Hippocampal formation (tissue), 2 donors: Measurements from ENCODE around the gene ONECUT2.

Experiments used
- DNase-seq, 2 donors: peaks; one replicate each; lab custom pipeline; 2025; lab: John Stamatoyannopoulos, UW

ONECUT2 gene

DNA sequence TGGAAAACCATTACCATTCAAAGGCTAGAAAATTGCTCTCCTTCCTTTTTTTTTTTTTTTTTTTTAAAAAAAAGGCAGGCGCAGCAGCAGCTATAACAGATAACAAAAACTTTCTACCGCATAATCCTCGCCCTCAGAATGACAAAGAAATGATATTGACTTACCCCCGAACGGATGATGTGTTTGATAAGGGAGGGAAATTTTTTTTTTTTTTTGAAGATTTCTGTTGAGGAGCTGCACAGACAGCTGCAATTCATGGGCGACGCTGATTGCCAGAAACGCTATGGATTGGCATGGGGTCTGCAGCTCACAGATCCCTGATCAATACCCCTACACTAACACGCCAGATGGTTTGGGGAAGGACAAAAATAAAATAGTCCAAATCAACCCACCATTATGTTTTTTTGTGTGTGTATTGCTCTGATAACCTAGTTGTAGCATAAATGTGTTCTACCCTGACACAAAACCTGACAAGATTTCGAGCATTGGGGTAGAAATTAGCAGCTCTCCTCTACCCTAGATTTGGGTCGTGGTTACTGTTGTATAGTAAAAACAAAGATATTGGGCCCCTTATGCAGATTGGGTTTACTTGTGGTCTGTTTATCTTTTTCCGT is 3.6 kb upstream of the ONECUT2 start:
- DNase-seq: no peak

DNA sequence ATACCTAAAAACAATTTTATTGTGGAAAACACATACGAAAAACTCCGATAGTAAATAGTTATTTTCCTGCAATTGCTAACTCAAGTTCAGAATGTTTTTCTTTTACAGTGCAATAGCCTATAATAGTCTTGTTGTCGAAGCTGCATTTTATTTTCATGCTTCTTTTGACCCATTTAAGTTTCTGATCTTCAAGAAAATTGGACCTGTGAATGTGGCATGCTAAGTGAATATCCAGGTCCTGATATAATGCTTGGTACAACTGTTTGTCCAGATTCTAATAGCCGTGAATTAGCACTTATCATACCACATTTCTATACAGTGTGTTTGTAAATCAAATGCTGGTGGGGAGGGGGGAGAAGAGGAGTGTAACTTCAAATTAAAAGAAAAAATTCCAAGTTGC is 3.0 kb upstream of the ONECUT2 start:
- DNase-seq: no peak

- no peak for DNase-seq
Observed at GRCh38 chr18:57432751-57433400, 2.3 kb upstream of the ONECUT2 start.

DNA sequence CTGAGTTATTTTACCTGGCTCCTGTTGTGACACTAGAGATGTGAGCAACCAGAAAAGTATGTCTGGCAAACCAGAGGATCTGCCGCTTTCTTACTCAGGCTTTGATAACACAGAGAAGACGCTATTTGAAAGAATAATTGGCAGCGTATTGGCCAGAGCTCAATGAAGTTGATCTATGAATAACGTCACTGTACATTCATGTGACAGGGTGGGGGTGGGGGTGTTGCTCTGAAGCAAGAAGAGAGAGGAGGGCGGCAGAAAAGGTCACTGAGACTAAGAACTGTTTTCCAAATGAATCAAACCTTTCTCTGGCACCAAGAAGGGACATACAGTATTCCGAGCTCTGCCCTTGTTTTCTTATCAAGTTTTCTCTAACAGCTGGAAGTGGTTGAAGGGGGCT is 1.7 kb upstream of the ONECUT2 start:
- DNase-seq: no peak

DNA sequence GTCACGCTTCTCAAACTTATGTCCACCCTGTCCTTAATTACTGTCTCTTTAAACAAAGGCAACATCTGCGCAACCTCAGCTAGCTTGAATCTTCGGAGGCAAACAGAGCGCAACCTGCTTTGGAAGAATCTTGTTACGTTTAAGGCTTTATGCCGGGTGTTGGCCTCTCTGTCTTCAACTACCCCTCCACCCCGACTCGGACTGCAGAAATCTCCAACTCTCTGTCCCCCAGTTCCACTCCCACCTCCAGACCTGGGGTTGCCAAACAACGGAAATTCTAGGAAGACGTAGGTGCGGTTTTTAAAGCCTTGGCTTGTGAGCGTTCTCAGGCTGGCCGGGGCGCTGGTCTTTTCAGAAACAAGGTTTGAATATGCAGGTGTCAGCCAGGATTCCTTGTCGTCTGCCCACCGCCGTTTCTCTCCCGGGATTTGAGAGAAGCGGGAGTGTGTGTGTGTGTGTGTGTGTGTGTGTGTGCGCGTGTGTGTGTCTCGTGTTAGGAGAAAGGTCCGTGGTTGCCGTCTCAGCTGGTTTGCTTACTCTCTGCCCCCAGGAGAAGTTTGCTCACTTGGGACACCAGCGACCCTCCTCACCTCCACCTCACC is 1.1 kb upstream of the ONECUT2 start:
- no peak for DNase-seq

- DNase-seq: no peak
Observed at GRCh38 chr18:57435846-57436190, 644 bp downstream of the ONECUT2 start.

DNA sequence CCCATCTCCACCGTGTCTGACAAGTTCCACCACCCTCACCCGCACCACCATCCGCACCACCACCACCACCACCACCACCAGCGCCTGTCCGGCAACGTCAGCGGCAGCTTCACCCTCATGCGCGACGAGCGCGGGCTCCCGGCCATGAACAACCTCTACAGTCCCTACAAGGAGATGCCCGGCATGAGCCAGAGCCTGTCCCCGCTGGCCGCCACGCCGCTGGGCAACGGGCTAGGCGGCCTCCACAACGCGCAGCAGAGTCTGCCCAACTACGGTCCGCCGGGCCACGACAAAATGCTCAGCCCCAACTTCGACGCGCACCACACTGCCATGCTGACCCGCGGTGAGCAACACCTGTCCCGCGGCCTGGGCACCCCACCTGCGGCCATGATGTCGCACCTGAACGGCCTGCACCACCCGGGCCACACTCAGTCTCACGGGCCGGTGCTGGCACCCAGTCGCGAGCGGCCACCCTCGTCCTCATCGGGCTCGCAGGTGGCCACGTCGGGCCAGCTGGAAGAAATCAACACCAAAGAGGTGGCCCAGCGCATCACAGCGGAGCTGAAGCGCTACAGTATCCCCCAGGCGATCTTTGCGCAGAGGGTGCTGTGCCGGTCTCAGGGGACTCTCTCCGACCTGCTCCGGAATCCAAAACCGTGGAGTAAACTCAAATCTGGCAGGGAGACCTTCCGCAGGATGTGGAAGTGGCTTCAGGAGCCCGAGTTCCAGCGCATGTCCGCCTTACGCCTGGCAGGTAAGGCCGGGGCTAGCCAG is 1.2 kb downstream of the ONECUT2 start:
- no peak for DNase-seq

- no peak for DNase-seq
Observed at GRCh38 chr18:57436965-57437333, 1.8 kb downstream of the ONECUT2 start.

DNA sequence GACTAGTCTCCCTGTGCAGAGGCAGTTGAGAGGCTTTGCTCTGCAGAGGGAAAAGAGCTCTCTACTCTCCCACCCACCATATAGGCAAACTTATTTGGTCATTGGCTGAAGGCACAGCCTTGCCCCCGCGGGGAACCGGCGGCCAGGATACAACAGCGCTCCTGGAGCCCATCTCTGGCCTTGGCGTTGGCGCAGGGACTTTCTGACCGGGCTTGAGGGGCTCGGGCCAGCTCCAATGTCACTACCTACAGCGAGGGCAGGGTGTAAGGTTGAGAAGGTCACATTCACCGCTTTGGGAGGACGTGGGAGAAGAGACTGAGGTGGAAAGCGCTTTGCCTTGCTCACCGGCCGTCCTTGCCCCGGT is 2.2 kb downstream of the ONECUT2 start:
- no peak for DNase-seq

DNA sequence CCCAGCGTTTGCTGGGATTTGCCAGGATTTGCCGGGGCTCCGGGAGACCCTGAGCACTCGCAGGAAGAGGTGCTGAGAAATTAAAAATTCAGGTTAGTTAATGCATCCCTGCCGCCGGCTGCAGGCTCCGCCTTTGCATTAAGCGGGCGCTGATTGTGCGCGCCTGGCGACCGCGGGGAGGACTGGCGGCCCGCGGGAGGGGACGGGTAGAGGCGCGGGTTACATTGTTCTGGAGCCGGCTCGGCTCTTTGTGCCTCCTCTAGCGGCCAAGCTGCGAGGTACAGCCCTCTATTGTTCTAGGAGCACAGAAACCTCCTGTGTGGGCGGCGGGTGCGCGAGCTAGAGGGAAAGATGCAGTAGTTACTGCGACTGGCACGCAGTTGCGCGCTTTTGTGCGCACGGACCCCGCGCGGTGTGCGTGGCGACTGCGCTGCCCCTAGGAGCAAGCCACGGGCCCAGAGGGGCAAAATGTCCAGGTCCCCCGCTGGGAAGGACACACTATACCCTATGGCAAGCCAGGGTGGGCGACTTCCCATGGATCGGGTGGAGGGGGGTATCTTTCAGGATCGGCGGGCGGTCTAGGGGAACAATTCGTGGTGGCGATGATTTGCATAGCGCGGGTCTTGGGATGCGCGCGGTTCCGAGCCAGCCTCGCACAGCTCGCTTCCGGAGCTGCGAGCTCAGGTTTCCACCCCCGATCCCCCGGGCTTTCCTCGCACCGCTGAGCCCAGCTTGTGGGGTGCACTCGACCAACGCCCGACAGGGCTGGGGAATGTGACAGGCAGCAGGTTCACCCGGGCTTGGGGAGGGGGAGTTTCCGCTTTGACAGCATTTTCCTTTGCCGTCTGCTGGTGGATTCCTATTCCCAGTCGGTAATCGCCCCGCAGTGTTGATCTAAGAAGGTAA is 2.8 kb downstream of the ONECUT2 start:
- DNase-seq: peak; percentile 26 to 34

DNA sequence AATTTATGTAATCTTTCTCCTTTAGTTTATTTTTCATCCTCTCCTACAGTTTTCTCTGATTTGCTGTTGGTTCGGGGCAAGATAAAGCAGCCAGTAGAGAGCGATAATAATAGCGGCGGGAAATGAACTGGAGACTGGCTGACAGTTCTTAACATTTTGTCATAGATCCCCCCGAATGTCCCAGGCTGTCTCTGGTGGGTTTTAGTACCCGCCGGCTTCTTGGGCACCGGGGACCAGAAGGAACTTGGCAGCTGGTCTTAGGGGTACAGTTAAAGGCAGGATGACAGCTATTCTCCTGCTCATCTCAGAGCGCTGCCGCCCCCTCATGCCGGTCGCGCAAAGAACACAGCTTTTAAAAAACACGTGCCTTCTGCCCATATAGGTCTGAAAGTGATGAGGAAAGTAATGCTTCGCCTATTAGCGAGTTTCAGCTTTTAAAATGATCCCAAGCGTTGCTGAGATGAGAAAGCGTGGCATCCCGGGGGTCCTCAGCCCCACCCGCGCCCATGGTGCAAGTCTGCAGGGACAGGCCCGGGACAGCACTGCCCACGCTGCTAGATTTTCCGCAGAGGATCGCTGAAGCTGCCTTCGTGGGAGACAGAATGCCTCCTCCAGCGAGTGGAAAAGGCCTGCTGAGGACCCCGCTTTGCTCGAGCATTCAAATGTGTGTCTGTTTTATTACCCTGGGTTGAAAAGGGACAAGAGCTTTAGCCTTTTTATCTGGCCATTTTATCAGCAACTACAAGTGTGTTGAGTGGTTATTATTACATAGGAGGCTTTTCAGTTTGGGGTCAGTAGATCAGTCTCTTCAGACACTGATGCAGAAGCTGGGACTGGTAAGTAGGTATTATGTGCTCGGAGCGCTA is 3.8 kb downstream of the ONECUT2 start:
- DNase-seq: no peak

GRCh38 chr18:57439609-57439968 is 4.4 kb downstream of the ONECUT2 start:
- DNase-seq: no peak

GRCh38 chr18:57439985-57440330 is 4.8 kb downstream of the ONECUT2 start:
- DNase-seq: no peak

DNA sequence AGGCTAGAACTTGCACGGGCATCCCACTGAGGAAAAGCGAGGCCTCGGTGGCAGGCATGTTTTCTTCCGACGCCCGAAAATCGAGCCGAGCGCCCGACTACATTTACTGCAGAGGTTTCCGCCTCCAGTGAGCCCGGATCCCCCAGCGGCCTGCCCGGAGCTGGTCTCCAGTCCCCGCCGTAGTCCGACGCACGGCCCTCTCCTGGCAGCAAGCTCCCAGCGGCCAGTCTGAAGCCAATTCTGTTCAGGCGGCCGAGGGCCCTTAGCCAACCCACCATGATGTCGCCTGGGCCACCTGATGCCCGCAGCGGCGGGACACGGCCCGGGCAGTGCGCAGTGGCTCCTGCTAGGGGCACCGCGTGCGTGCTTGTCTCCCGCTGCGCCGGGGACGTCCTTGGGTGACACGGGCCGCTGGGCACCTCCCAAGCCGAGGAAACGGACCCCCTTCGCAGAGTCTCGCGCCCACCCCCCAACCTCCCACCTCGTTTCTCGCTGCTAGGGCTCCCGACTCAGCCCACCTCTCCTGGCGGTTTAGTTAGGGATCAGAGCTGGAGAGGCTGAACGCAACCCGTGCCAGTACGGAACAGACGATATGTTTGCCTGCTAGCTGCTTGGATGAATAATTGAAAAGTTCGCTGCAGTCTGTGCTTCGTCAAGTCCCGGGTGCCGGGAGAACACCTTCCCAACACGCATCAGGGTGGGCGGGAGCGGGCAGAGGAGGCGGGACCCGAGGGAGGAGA is 5.3 kb downstream of the ONECUT2 start:
- no peak for DNase-seq

DNA sequence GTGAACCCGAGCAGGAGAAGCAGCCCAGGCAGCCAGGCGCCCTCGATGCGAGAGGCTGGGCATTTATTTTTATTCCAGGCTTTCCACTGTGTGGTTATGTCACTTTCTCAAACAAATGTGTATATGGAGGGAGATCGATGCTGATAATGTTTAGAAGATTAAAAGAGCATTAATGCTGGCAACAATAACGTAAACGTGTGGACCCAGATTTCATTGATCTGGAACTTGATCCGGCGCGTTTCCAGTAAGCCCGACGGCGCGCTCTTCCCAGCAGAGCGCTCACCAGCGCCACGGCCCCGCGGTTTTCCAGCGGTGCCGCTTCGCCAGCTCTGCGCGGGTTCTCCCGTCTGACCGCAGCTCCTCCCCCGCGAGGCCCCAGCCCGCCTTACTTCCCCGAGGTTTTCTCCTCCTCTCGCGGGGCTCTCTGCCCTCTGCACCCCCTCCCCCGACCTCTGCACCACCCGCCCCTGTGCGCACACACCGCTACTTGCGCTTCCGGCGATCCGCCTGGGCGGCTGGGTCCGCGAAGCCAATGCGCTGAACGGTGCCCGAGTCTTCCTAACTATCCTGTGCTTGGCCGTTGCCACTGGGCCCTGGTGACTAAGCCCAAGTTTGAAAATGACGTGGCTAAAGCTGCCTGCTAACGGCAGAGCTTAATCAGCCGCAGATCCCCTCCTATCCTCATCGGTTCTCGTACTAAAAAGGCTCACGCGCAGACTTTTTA is 6.1 kb downstream of the ONECUT2 start:
- no peak for DNase-seq

- no peak for DNase-seq
Observed at GRCh38 chr18:57443247-57443646, 8.1 kb downstream of the ONECUT2 start.

GRCh38 chr18:57443702-57444101 is 8.5 kb downstream of the ONECUT2 start:
- DNase-seq: no peak

DNA sequence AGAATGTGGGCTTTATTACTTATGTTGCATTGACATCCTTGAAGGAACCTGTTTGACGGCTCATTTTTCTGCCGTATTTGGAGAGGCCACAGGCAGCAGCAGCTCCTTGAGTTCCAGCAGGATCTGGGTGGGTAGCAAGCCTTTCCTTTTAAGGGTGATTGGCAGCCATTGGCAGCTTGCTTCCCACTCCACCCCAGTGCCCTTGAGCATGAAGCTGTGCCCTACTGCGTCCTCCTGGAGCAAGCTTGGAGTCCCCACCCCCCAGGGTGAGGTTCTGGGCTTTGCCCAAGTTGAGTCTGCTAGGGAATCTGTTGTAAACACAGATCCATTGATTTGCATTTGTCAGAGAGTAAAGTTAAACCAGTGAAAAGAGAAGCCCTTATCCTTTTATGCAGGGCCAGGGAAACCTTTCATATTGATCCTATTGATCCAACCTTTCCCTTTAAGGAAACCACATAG is 9.2 kb downstream of the ONECUT2 start:
- DNase-seq: no peak

- DNase-seq: no peak
Observed at GRCh38 chr18:57445488-57446319, 10.5 kb downstream of the ONECUT2 start.
